OCI-LY7 (cell line): ENCODE data around the gene LRRC56. TPM values are rescaled to one million over a fixed set of nuclear protein-coding genes. Genes with fewer than 3 reads are reported as not detected.

Experiments
- BruUV-seq: library from RNA; stranded (reverse); fragments of 400-500 nt; replicated peaks from 2 replicates; lab custom pipeline; 2021; lab: Mats Ljungman, UMichigan
- CTCF ChIA-PET: fragments of 300-600 bp; sonication (Branson Sonifier 250); formaldehyde crosslinking; loops from one replicate; lab custom pipeline; 2022; ENCODE audit warnings: antibody characterized with exemption; ENCODE audit not compliant: unreplicated experiment; lab: Charles Lee
- POLR2A ChIA-PET: fragments of 300-600 bp; sonication (Branson Sonifier 250); formaldehyde crosslinking; loops from one replicate; lab custom pipeline; 2022; ENCODE audit warnings: antibody characterized with exemption; lab: Charles Lee
- DNase-seq: peaks from one replicate; pipeline ENCODE4 v3.0.0-alpha.2; 2015; ENCODE audit warnings: low spot score
- H2AFZ ChIP-seq: fragments of 200-600 bp; sonication (generic), shearing (Covaris generic); 2 replicates; pipeline ENCODE4 v1.6.1; 2014; ENCODE audit warnings: mild to moderate bottlenecking, antibody characterized with exemption, low read length, moderate library complexity
- H3K27ac ChIP-seq: fragments of 200-600 bp; sonication (generic); 2 replicates; pipeline ENCODE4 v1.5.1; 2014; ENCODE audit warnings: mixed run types, low read depth, mild to moderate bottlenecking, moderate library complexity, low read length, inconsistent platforms; ENCODE audit not compliant: poor library complexity, severe bottlenecking
- H3K36me3 ChIP-seq: fragments of 200-600 bp; sonication (generic); 2 replicates; pipeline ENCODE4 v1.6.1; 2014; ENCODE audit warnings: mild to moderate bottlenecking, antibody characterized with exemption, low read length, moderate library complexity, mixed read lengths; ENCODE audit not compliant: insufficient read depth
- H3K4me1 ChIP-seq: fragments of 200-600 bp; sonication (generic); 2 replicates; pipeline ENCODE4 v1.5.1; 2014; ENCODE audit warnings: mild to moderate bottlenecking, low read length; ENCODE audit not compliant: insufficient read depth, poor library complexity, severe bottlenecking
- H3K4me2 ChIP-seq: fragments of 200-600 bp; sonication (generic); 2 replicates; pipeline ENCODE4 v1.6.1; 2014; ENCODE audit warnings: mild to moderate bottlenecking, low read length
- H3K4me3 ChIP-seq: fragments of 200-600 bp; sonication (generic); 2 replicates; pipeline ENCODE4 v1.5.1; 2014; ENCODE audit warnings: mild to moderate bottlenecking, low read depth, low read length; ENCODE audit not compliant: poor library complexity, severe bottlenecking
- H3K79me2 ChIP-seq: fragments of 200-600 bp; sonication (generic); 2 replicates; pipeline ENCODE4 v1.6.1; 2016; ENCODE audit warnings: low read depth, mild to moderate bottlenecking, low read length, moderate library complexity, mixed read lengths; ENCODE audit not compliant: insufficient read depth
- H3K9me2 ChIP-seq: fragments of 200-600 bp; sonication (generic); 2 replicates; pipeline ENCODE4 v1.6.1; 2016; ENCODE audit warnings: mild to moderate bottlenecking, low read length, mixed read lengths; ENCODE audit not compliant: insufficient read depth
- H3K9me3 ChIP-seq: fragments of 200-600 bp; sonication (generic); 2 replicates; pipeline ENCODE4 v1.6.1; 2014; ENCODE audit warnings: mild to moderate bottlenecking, mixed run types, low read length, mixed read lengths
- H4K20me1 ChIP-seq: fragments of 200-600 bp; sonication (generic); 2 replicates; pipeline ENCODE4 v1.6.1; 2014; ENCODE audit warnings: mild to moderate bottlenecking, antibody characterized with exemption, low read length, moderate library complexity, mixed read lengths; ENCODE audit not compliant: insufficient read depth
- EZH2phosphoT487 ChIP-seq: fragments of 200-600 bp; sonication (generic); IDR thresholded peaks from 2 replicates; pipeline ENCODE4 v1.6.1; 2018; ENCODE audit warnings: low read depth, borderline replicate concordance, mild to moderate bottlenecking, mixed run types, antibody characterized with exemption, low read length, moderate library complexity, mixed read lengths
- intact Hi-C: fragments of 100-400 bp; cut with micrococcal nuclease; formaldehyde crosslinking; loops from one replicate; pipeline ENCODE4 v1.10.0; 2022; ENCODE audit not compliant: unreplicated experiment
- total RNA-seq, 2 experiments: library from RNA; depleted of rRNA in 1 of 2; stranded (reverse); fragments of >200 nt in 1 of 2; shearing (Covaris generic) in 1 of 2; gene quantifications; 2 replicates each; pipeline ENCODE4 v1.2.3, GENCODE V29; 2014 to 2022
- TF ChIP-seq, protein P1 (sequence below): fragments of 200-600 bp; sonication (generic); conservative IDR thresholded peaks from 2 replicates; pipeline ENCODE4 v1.5.1; 2014; ENCODE audit warnings: mild to moderate bottlenecking, antibody characterized with exemption, low read length, moderate library complexity, mixed read lengths

The LRRC56 gene
- total RNA-seq, 2 experiments from 2014 or later: 1.6 to 2.5 TPM

DNA sequence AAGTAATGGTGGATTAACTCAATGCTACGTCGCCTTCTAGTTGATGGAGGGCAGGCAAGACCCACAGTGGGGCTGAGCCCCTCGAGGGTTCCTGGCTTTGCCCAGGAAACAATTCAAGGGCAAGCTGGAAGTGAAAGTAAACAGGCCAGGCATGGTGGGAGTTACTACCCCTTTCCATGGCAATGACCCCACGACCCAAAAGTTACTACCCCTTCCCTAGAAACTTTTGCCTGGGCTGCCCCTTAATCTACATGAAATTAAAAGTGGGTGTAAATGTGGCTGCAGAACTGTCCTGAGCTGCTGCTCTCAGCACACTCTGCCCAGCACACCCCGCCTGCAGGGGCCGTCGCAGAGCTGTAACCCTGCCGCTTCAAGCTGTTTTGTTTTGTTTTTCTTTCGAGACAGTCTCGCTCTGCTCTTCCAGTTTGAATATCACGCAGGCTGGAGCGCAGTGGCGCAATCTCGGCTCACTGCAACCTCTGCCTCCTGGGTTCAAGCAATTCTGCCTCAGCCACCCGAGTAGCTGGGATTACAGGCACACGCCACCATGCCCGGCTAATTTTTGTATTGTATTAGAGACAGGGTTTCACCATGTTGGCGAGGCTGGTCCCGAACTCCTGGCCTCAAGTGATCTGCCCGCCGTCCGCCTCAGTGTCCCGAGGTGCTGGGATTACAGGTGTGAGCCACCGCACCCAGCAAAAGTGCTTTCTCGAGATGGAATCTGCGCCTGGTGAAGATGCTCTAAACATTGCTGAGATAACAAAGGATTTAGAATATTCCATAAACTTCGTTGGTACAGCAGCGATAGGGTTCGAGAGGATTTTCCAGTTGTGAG lies 24.3 kb upstream of the LRRC56 start:
- ChIA-PET POLR2A (interaction anchor here (0.7 kb wide), 1 partner anchor 184 kb away, joined by 4 read pairs; no protein-coding TSS in a partner anchor), CTCF (interaction anchor here (0.5 kb wide), 1 partner anchor 208 kb away, joined by 4 read pairs; no protein-coding TSS in a partner anchor)
- Histone ChIP-seq H3K27ac (no peak overlapping the region), H3K4me1 (peaks cover 2% of the 10 kb centered on the region), H3K4me2 (no peak overlapping the region), H3K9me3 (no peaks in the 10 kb centered on the region; the same call in 1 of the 2 replicates), H2AFZ (no peak overlapping the region), H3K36me3 (peaks cover 9% of the 10 kb centered on the region; the same call in 1 of the 2 replicates), H3K79me2 (peaks cover 2% of the 10 kb centered on the region; the same call in 1 of the 2 replicates), H4K20me1 (no peaks in the 10 kb centered on the region), H3K4me3 (no peak overlapping the region), H3K9me2 (no peaks in the 10 kb centered on the region)
- no peak for DNase-seq
- intact Hi-C loops: no loop called here
- TF ChIP-seq, protein P1, sequence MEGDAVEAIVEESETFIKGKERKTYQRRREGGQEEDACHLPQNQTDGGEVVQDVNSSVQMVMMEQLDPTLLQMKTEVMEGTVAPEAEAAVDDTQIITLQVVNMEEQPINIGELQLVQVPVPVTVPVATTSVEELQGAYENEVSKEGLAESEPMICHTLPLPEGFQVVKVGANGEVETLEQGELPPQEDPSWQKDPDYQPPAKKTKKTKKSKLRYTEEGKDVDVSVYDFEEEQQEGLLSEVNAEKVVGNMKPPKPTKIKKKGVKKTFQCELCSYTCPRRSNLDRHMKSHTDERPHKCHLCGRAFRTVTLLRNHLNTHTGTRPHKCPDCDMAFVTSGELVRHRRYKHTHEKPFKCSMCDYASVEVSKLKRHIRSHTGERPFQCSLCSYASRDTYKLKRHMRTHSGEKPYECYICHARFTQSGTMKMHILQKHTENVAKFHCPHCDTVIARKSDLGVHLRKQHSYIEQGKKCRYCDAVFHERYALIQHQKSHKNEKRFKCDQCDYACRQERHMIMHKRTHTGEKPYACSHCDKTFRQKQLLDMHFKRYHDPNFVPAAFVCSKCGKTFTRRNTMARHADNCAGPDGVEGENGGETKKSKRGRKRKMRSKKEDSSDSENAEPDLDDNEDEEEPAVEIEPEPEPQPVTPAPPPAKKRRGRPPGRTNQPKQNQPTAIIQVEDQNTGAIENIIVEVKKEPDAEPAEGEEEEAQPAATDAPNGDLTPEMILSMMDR: no peak
- TF ChIP-seq EZH2phosphoT487: no peak
- no TSS peak for BruUV-seq

DNA sequence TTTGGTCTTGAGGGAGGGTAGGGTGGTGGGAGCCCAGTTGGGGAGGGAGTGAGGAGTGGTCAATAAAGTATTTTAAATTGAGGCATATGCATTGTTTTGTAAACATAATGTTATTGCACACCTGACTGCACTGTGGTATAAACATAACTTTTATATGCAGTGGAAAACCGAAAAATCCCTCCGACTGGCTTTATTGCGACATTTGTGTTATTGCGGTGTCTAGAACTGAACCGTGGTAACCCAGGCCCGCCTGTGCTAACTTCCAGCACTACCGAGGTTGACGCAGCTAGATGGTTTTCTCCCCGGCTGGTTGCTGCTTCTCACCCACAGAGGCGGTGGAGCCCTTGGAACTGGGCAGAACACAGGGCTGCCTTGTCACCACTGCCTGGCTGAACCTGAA lies 22.7 kb upstream of the LRRC56 start:
- Histone ChIP-seq H3K4me2 (no peak overlapping the region), H2AFZ (no peak overlapping the region), H3K4me3 (no peak overlapping the region), H3K36me3 (peaks cover 4% of the 10 kb centered on the region; the same call in 1 of the 2 replicates), H3K4me1 (no peaks in the 10 kb centered on the region), H3K27ac (no peak overlapping the region), H3K9me3 (no peaks in the 10 kb centered on the region; the same call in 1 of the 2 replicates), H3K9me2 (no peaks in the 10 kb centered on the region), H4K20me1 (no peaks in the 10 kb centered on the region), H3K79me2 (no peaks in the 10 kb centered on the region)
- ChIA-PET CTCF (no interaction called here), POLR2A (no interaction called here)
- TF ChIP-seq, protein P1: no peak
- no peak for TF ChIP-seq EZH2phosphoT487
- intact Hi-C loops: no loop called here
- BruUV-seq: no TSS peak
- no peak for DNase-seq

DNA sequence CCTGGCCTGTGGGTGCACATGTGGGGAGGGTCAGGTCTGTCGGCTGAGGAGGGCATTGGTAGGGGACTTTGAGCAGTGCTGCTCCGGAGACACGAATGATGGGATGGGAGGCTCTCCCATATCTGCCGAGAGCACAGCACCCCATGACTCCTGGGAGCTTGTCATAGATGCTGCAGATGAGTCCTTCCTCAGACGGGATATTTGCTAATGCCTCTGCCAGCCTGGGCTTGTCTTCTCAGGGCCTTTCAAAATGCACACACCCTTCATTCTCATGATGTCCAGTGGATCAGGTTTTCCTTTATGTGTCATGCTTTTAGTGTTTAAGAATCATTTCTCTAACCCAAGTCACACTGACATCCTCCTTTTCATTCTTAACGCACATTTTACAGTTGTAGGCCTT lies 22.2 kb upstream of the LRRC56 start:
- ChIA-PET POLR2A (no interaction called here), CTCF (no interaction called here)
- H3K4me2 ChIP-seq: no peak overlapping the region
- H3K27ac ChIP-seq: no peak overlapping the region
- H3K4me3 ChIP-seq: no peak overlapping the region
- H3K36me3 ChIP-seq: peaks cover 4% of the 10 kb centered on the region; the same call in 1 of the 2 replicates
- no TSS peak for BruUV-seq
- no peak for DNase-seq
- intact Hi-C loops: no loop called here
- H3K79me2 ChIP-seq: no peaks in the 10 kb centered on the region
- H4K20me1 ChIP-seq: no peaks in the 10 kb centered on the region
- no peaks in the 10 kb centered on the region for H3K4me1 ChIP-seq
- H3K9me2 ChIP-seq: no peaks in the 10 kb centered on the region
- no peak overlapping the region for H2AFZ ChIP-seq
- no peaks in the 10 kb centered on the region; the same call in 1 of the 2 replicates for H3K9me3 ChIP-seq
- TF ChIP-seq, protein P1: no peak
- TF ChIP-seq EZH2phosphoT487: no peak
